ENCODE data around the gene POLN. TPM values are rescaled to one million over a fixed set of nuclear protein-coding genes. Genes with fewer than 3 reads are reported as not detected.
A peak's percentile ranks its signal among the peaks of the same experiment; 100 is the strongest.

The POLN gene
- total RNA-seq, 2 experiments from 2014 or later, result 0.92 to 1.0 TPM

- no peak overlapping the region for H3K27ac Mint-ChIP-seq
- no peaks in the 10 kb centered on the region for H3K4me1 Mint-ChIP-seq
- DNase-seq, result peak; percentile 0
- H3K9me3 Mint-ChIP-seq, result no peaks in the 10 kb centered on the region
- H3K27me3 Mint-ChIP-seq, result no peaks in the 10 kb centered on the region
- H3K4me3 Mint-ChIP-seq, result no peak overlapping the region
- no peaks in the 10 kb centered on the region for H3K36me3 Mint-ChIP-seq
Measured at GRCh38 chr4:2252530-2253091, 10.7 kb upstream of the POLN start.

GRCh38 chr4:2251795-2252529, 10.0 kb upstream of the POLN start:
- DNase-seq, result no peak
- Mint-ChIP-seq H3K27me3 (no peaks in the 10 kb centered on the region), H3K9me3 (no peaks in the 10 kb centered on the region), H3K36me3 (no peaks in the 10 kb centered on the region), H3K4me3 (no peak overlapping the region), H3K4me1 (no peaks in the 10 kb centered on the region), H3K27ac (no peak overlapping the region)

GRCh38 chr4:2251073-2251794, 9.3 kb upstream of the POLN start:
- Mint-ChIP-seq H3K4me1 (no peaks in the 10 kb centered on the region), H3K27me3 (no peaks in the 10 kb centered on the region), H3K4me3 (no peak overlapping the region), H3K27ac (no peak overlapping the region), H3K36me3 (no peaks in the 10 kb centered on the region), H3K9me3 (no peaks in the 10 kb centered on the region)
- no peak for DNase-seq

- Mint-ChIP-seq H3K36me3 (no peaks in the 10 kb centered on the region), H3K4me1 (peaks cover 3% of the 10 kb centered on the region), H3K9me3 (no peaks in the 10 kb centered on the region), H3K4me3 (no peak overlapping the region), H3K27ac (no peak overlapping the region), H3K27me3 (no peaks in the 10 kb centered on the region)
- DNase-seq, result peak; percentile 0
Measured at GRCh38 chr4:2250357-2251072, 8.6 kb upstream of the POLN start.

GRCh38 chr4:2249526-2250356, 7.8 kb upstream of the POLN start:
- Mint-ChIP-seq H3K4me1 (peaks cover 10% of the 10 kb centered on the region), H3K27me3 (no peaks in the 10 kb centered on the region), H3K4me3 (no peak overlapping the region), H3K27ac (no peak overlapping the region), H3K9me3 (no peaks in the 10 kb centered on the region), H3K36me3 (no peaks in the 10 kb centered on the region)
- DNase-seq, result no peak

GRCh38 chr4:2248821-2249261, 6.9 kb upstream of the POLN start:
- H3K27ac Mint-ChIP-seq, result no peak overlapping the region
- H3K36me3 Mint-ChIP-seq, result no peaks in the 10 kb centered on the region
- no peak overlapping the region for H3K4me3 Mint-ChIP-seq
- no peaks in the 10 kb centered on the region for H3K9me3 Mint-ChIP-seq
- DNase-seq, result no peak
- no peaks in the 10 kb centered on the region for H3K27me3 Mint-ChIP-seq
- H3K4me1 Mint-ChIP-seq, result peaks cover 13% of the 10 kb centered on the region

- no peak overlapping the region for H3K4me3 Mint-ChIP-seq
- no peaks in the 10 kb centered on the region for H3K36me3 Mint-ChIP-seq
- DNase-seq, result no peak
- no peak overlapping the region for H3K27ac Mint-ChIP-seq
- peaks cover 17% of the 10 kb centered on the region for H3K4me1 Mint-ChIP-seq
- no peaks in the 10 kb centered on the region for H3K27me3 Mint-ChIP-seq
- no peaks in the 10 kb centered on the region for H3K9me3 Mint-ChIP-seq
Measured at GRCh38 chr4:2248044-2248780, 6.3 kb upstream of the POLN start.

GRCh38 chr4:2247128-2248043, 5.5 kb upstream of the POLN start:
- Mint-ChIP-seq H3K27me3 (no peaks in the 10 kb centered on the region), H3K4me1 (peaks cover 18% of the 10 kb centered on the region), H3K4me3 (no peak overlapping the region), H3K36me3 (no peaks in the 10 kb centered on the region), H3K27ac (no peak overlapping the region), H3K9me3 (no peaks in the 10 kb centered on the region)
- DNase-seq, result no peak

GRCh38 chr4:2246384-2247127, 4.6 kb upstream of the POLN start:
- Mint-ChIP-seq H3K27ac (no peak overlapping the region), H3K36me3 (no peaks in the 10 kb centered on the region), H3K4me1 (peaks cover 20% of the 10 kb centered on the region), H3K9me3 (no peaks in the 10 kb centered on the region), H3K4me3 (no peak overlapping the region), H3K27me3 (no peaks in the 10 kb centered on the region)
- DNase-seq, result no peak

- no peak overlapping the region for H3K4me3 Mint-ChIP-seq
- H3K4me1 Mint-ChIP-seq, result peaks cover 22% of the 10 kb centered on the region
- no peaks in the 10 kb centered on the region for H3K9me3 Mint-ChIP-seq
- no peak for DNase-seq
- peaks cover 5% of the 10 kb centered on the region for H3K36me3 Mint-ChIP-seq
- no peaks in the 10 kb centered on the region for H3K27me3 Mint-ChIP-seq
- no peak overlapping the region for H3K27ac Mint-ChIP-seq
Measured at GRCh38 chr4:2245787-2246275, 3.9 kb upstream of the POLN start.

GRCh38 chr4:2245057-2245786, 3.3 kb upstream of the POLN start:
- Mint-ChIP-seq H3K4me1 (peaks cover 28% of the 10 kb centered on the region), H3K27ac (no peak overlapping the region), H3K9me3 (no peaks in the 10 kb centered on the region), H3K36me3 (peaks cover 11% of the 10 kb centered on the region), H3K27me3 (no peaks in the 10 kb centered on the region), H3K4me3 (no peak overlapping the region)
- DNase-seq, result no peak
